OCI-LY7 (cell line): ENCODE data around the gene SFPQ. TPM values are rescaled to one million over a fixed set of nuclear protein-coding genes. Genes with fewer than 3 reads are reported as not detected.

ENCODE experiments used
- BruUV-seq: library from RNA; stranded (reverse); fragments of 400-500 nt; replicated peaks from 2 replicates; lab custom pipeline; 2021; lab: Mats Ljungman, UMichigan
- CTCF ChIA-PET: fragments of 300-600 bp; sonication (Branson Sonifier 250); formaldehyde crosslinking; loops from one replicate; lab custom pipeline; 2022; ENCODE audit warnings: antibody characterized with exemption; ENCODE audit not compliant: unreplicated experiment; lab: Charles Lee
- POLR2A ChIA-PET: fragments of 300-600 bp; sonication (Branson Sonifier 250); formaldehyde crosslinking; loops from one replicate; lab custom pipeline; 2022; ENCODE audit warnings: antibody characterized with exemption; lab: Charles Lee
- DNase-seq: peaks from one replicate; pipeline ENCODE4 v3.0.0-alpha.2; 2015; ENCODE audit warnings: low spot score
- H2AFZ ChIP-seq: fragments of 200-600 bp; sonication (generic), shearing (Covaris generic); 2 replicates; pipeline ENCODE4 v1.6.1; 2014; ENCODE audit warnings: mild to moderate bottlenecking, antibody characterized with exemption, low read length, moderate library complexity
- H3K27ac ChIP-seq: fragments of 200-600 bp; sonication (generic); 2 replicates; pipeline ENCODE4 v1.5.1; 2014; ENCODE audit warnings: mixed run types, low read depth, mild to moderate bottlenecking, moderate library complexity, low read length, inconsistent platforms; ENCODE audit not compliant: poor library complexity, severe bottlenecking
- H3K36me3 ChIP-seq: fragments of 200-600 bp; sonication (generic); 2 replicates; pipeline ENCODE4 v1.6.1; 2014; ENCODE audit warnings: mild to moderate bottlenecking, antibody characterized with exemption, low read length, moderate library complexity, mixed read lengths; ENCODE audit not compliant: insufficient read depth
- H3K4me1 ChIP-seq: fragments of 200-600 bp; sonication (generic); 2 replicates; pipeline ENCODE4 v1.5.1; 2014; ENCODE audit warnings: mild to moderate bottlenecking, low read length; ENCODE audit not compliant: insufficient read depth, poor library complexity, severe bottlenecking
- H3K4me2 ChIP-seq: fragments of 200-600 bp; sonication (generic); 2 replicates; pipeline ENCODE4 v1.6.1; 2014; ENCODE audit warnings: mild to moderate bottlenecking, low read length
- H3K4me3 ChIP-seq: fragments of 200-600 bp; sonication (generic); 2 replicates; pipeline ENCODE4 v1.5.1; 2014; ENCODE audit warnings: mild to moderate bottlenecking, low read depth, low read length; ENCODE audit not compliant: poor library complexity, severe bottlenecking
- H3K79me2 ChIP-seq: fragments of 200-600 bp; sonication (generic); 2 replicates; pipeline ENCODE4 v1.6.1; 2016; ENCODE audit warnings: low read depth, mild to moderate bottlenecking, low read length, moderate library complexity, mixed read lengths; ENCODE audit not compliant: insufficient read depth
- H3K9me2 ChIP-seq: fragments of 200-600 bp; sonication (generic); 2 replicates; pipeline ENCODE4 v1.6.1; 2016; ENCODE audit warnings: mild to moderate bottlenecking, low read length, mixed read lengths; ENCODE audit not compliant: insufficient read depth
- H3K9me3 ChIP-seq: fragments of 200-600 bp; sonication (generic); 2 replicates; pipeline ENCODE4 v1.6.1; 2014; ENCODE audit warnings: mild to moderate bottlenecking, mixed run types, low read length, mixed read lengths
- H4K20me1 ChIP-seq: fragments of 200-600 bp; sonication (generic); 2 replicates; pipeline ENCODE4 v1.6.1; 2014; ENCODE audit warnings: mild to moderate bottlenecking, antibody characterized with exemption, low read length, moderate library complexity, mixed read lengths; ENCODE audit not compliant: insufficient read depth
- CTCF ChIP-seq: fragments of 200-600 bp; sonication (generic); conservative IDR thresholded peaks from 2 replicates; pipeline ENCODE4 v1.5.1; 2014; ENCODE audit warnings: mild to moderate bottlenecking, antibody characterized with exemption, low read length, moderate library complexity, mixed read lengths
- EZH2phosphoT487 ChIP-seq: fragments of 200-600 bp; sonication (generic); IDR thresholded peaks from 2 replicates; pipeline ENCODE4 v1.6.1; 2018; ENCODE audit warnings: low read depth, borderline replicate concordance, mild to moderate bottlenecking, mixed run types, antibody characterized with exemption, low read length, moderate library complexity, mixed read lengths
- intact Hi-C: fragments of 100-400 bp; cut with micrococcal nuclease; formaldehyde crosslinking; loops from one replicate; pipeline ENCODE4 v1.10.0; 2022; ENCODE audit not compliant: unreplicated experiment
- total RNA-seq, 2 experiments: library from RNA; depleted of rRNA in 1 of 2; stranded (reverse); fragments of >200 nt in 1 of 2; shearing (Covaris generic) in 1 of 2; gene quantifications; 2 replicates each; pipeline ENCODE4 v1.2.3, GENCODE V29; 2014 to 2022

The SFPQ gene
- total RNA-seq, 2 experiments from 2014 or later: 395 to 532 TPM

GRCh38 chr1:35178874-35179380, 14.0 kb downstream of the SFPQ start:
- peaks cover 61% of the 10 kb centered on the region for H4K20me1 ChIP-seq
- TF ChIP-seq CTCF (no peak), EZH2phosphoT487 (no peak)
- H3K36me3 ChIP-seq: peaks cover 96% of the 10 kb centered on the region
- POLR2A ChIA-PET: interaction anchor here (0.8 to 0.9 kb wide), 2 partner anchors 12 to 340 kb away, joined by 3 to 4 read pairs; no protein-coding TSS in a partner anchor
- H3K9me3 ChIP-seq: no peaks in the 10 kb centered on the region
- CTCF ChIA-PET: no interaction called here
- no TSS peak for BruUV-seq
- no peak overlapping the region for H3K4me2 ChIP-seq
- no peak overlapping the region for H2AFZ ChIP-seq
- peaks cover 51% of the 10 kb centered on the region for H3K79me2 ChIP-seq
- no peaks in the 10 kb centered on the region for H3K9me2 ChIP-seq
- H3K4me3 ChIP-seq: no peak overlapping the region
- peaks cover 3% of the 10 kb centered on the region for H3K4me1 ChIP-seq
- no peak for DNase-seq
- H3K27ac ChIP-seq: no peak overlapping the region
- intact Hi-C loops: no loop called here

GRCh38 chr1:35178295-35178695, 14.7 kb downstream of the SFPQ start:
- TF ChIP-seq EZH2phosphoT487 (no peak), CTCF (no peak)
- ChIA-PET CTCF (no interaction called here), POLR2A (interaction anchor here (0.9 kb wide), 1 partner anchor 13 kb away, joined by 3 read pairs; no protein-coding TSS in a partner anchor)
- Histone ChIP-seq H3K27ac (no peak overlapping the region), H3K9me3 (no peaks in the 10 kb centered on the region), H3K36me3 (peaks cover 90% of the 10 kb centered on the region), H2AFZ (no peak overlapping the region), H4K20me1 (peaks cover 56% of the 10 kb centered on the region), H3K4me1 (peaks cover 3% of the 10 kb centered on the region), H3K4me3 (no peak overlapping the region), H3K4me2 (no peak overlapping the region), H3K9me2 (no peaks in the 10 kb centered on the region), H3K79me2 (peaks cover 44% of the 10 kb centered on the region; the same call in 1 of the 2 replicates)
- intact Hi-C loops: no loop called here
- no peak for DNase-seq
- BruUV-seq: no TSS peak

GRCh38 chr1:35177237-35177786, 15.6 kb downstream of the SFPQ start:
- Histone ChIP-seq H4K20me1 (peaks cover 49% of the 10 kb centered on the region), H3K79me2 (peaks cover 34% of the 10 kb centered on the region; the same call in 1 of the 2 replicates), H3K27ac (no peak overlapping the region), H3K4me3 (no peak overlapping the region), H3K4me1 (peaks cover 3% of the 10 kb centered on the region), H2AFZ (no peak overlapping the region), H3K9me2 (no peaks in the 10 kb centered on the region), H3K4me2 (no peak overlapping the region), H3K9me3 (no peaks in the 10 kb centered on the region), H3K36me3 (peaks cover 80% of the 10 kb centered on the region)
- intact Hi-C loops: no loop called here
- TF ChIP-seq CTCF (no peak), EZH2phosphoT487 (no peak)
- ChIA-PET CTCF (no interaction called here), POLR2A (no interaction called here)
- BruUV-seq: no TSS peak
- no peak for DNase-seq
